Fibroblast of mammary gland (primary cell): Measurements from ENCODE around the gene BNC2.

Experiments used
- DNase-seq: peaks from one replicate; pipeline ENCODE4 v3.0.0-alpha.2; 2010; ENCODE audit warnings: low read depth
- H3K4me3 ChIP-seq: 2 replicates; pipeline ENCODE4 v1.5.1; 2011; ENCODE audit warnings: low read depth, mild to moderate bottlenecking, low read length, moderate library complexity; ENCODE audit not compliant: control insufficient read depth
- TF ChIP-seq, protein P1 (sequence below): conservative IDR thresholded peaks from 2 replicates; pipeline ENCODE4 v1.5.1; 2011; ENCODE audit warnings: low read depth, low read length, inconsistent platforms; ENCODE audit not compliant: control insufficient read depth, insufficient read depth

The BNC2 gene

DNA sequence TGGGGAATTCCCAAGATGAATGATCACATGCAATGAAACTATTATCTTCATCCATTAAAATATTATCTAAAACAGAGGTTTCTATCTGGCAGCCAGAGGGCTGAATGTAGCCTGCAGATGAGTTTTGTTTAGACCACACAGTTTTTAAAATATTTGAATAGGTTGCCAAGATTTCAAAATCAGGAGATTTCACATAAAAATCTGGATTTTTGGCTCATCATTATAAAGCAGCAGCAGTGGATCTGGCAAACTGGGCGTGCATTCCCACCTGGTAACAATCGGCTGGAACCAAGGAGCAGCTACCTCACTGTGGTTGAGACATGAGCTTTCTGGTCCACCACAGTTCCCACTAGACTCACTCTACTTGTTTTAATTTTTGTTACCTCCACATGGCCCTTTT, 155.1 kb downstream of the BNC2 start:
- no peak overlapping the region for H3K4me3 ChIP-seq
- DNase-seq: peak; percentile 76
- TF ChIP-seq, protein P1, sequence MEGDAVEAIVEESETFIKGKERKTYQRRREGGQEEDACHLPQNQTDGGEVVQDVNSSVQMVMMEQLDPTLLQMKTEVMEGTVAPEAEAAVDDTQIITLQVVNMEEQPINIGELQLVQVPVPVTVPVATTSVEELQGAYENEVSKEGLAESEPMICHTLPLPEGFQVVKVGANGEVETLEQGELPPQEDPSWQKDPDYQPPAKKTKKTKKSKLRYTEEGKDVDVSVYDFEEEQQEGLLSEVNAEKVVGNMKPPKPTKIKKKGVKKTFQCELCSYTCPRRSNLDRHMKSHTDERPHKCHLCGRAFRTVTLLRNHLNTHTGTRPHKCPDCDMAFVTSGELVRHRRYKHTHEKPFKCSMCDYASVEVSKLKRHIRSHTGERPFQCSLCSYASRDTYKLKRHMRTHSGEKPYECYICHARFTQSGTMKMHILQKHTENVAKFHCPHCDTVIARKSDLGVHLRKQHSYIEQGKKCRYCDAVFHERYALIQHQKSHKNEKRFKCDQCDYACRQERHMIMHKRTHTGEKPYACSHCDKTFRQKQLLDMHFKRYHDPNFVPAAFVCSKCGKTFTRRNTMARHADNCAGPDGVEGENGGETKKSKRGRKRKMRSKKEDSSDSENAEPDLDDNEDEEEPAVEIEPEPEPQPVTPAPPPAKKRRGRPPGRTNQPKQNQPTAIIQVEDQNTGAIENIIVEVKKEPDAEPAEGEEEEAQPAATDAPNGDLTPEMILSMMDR: no peak

DNA sequence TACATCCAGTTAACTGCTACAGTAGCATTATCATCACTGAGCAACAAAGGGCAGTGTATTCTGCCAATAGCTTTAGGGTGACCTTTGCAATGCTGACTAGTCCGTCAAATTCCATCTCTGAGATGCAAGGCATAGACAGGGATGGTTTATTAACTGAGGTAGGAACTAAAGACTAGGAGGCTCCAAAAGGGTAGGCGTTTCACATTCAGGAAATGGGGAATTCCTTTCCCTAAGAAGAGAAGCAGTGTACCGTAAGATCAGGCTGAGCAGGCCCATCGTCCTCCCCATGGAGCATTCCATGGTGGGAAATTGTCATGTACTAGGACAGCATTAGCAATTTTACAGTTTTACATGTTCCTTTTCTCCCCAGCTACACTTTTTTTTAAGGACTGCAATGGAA, 157.7 kb downstream of the BNC2 start:
- DNase-seq: no peak
- no peak overlapping the region for H3K4me3 ChIP-seq

DNA sequence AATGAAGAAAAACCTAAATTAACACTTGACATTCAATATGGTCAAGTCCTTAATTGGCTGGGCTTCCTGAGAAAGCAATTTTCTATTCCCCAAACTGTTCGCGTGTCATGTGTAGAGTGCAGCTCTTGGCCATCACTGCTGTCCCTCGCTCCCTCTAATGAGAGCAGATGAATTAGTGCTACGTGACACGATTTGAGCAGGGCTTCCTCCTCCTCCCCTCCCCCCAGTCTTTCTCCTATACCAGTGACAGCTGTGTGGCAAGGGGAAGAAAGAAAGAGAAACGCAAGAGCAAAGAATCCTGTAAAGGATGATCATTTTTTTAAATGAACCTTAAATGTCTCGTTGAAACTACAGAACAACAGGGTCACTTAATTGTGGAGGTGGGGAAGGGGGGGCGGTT, 159.6 kb downstream of the BNC2 start:
- TF ChIP-seq, protein P1: no peak
- H3K4me3 ChIP-seq: no peak overlapping the region
- no peak for DNase-seq

More for the DNA sequence above, 157.7 kb downstream of the BNC2 start:
- TF ChIP-seq, protein P1: no peak

DNA sequence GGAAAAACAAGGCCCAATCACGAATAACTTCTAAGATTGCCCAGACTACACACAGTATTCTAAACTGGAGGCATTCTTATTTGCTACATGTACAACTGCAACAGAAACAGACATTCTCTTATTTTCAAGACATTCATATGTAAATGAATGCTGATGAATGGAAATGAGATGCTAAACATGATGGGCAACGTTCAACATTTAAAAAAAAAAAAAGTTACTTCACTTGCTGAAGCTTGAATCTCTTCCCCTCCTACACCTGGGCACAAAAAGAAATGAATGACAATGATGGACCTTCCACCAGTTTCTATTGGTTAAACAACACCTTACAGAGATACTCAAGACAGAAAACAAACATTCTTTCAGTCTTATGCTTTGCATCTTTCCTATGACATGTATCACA, 160.5 kb downstream of the BNC2 start:
- TF ChIP-seq, protein P1: no peak
- DNase-seq: no peak

DNA sequence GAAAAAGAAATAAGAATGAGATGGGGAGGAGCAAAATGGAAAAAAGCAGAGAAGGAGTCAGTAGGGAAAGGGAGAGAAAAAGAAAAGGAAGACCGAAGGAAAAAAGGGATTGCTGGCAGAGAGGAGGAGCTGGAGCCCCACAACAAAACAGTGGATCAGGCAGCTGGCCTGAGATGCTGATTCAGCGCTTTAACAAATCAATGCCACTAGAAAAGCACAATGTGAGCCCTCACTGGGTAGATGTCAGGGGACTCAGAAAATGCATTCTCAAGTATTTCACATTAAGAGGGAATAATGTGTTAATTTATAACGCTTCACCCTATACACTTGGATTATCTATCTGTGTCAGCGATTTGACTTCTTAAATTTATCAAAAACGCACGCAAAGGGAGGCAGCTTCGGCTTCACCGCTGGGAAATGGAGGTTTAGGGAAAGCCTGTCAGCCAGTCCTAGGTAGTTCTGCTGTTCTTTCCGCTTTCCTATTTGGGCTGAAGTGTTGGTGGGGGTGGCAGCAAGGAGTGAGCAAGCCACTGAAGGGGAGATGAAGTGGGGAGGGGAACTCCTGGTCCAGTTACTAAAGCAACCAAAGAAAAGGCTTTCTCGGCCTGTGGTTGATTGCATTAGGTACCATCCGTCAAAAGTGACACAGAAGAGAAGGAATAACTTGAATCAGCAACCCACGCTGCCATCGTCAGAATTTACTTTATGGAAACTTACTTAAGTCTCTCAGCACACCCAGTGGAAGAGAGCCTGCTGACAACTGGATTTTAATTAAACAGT, 161.6 kb downstream of the BNC2 start:
- H3K4me3 ChIP-seq: no peak overlapping the region
- TF ChIP-seq, protein P1: no peak
- peak; percentile 80 for DNase-seq

More for the DNA sequence above, 160.5 kb downstream of the BNC2 start:
- H3K4me3 ChIP-seq: no peak overlapping the region

DNA sequence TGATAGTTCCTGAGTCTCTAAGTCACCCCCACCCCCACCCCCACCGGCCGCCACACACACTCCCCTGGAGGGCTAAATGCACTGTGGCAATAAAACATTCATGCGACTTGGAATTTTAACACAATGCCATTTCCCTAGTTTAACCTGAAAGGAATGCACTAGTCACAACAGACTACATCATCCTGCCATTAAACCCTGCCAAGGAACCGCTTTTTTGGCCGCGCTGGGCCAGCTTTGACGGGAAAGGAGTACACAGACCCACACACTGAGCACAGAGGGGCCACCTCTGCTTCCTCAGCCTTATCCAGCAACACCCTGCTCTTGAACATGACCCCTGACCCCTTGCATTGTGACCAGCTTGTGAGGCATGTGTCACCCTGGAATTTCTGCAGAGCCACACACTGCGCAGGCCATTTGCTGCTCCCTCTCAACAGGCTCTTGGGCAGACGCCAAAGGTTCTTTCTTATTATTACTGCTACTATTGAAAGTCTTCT, 165.3 kb downstream of the BNC2 start:
- TF ChIP-seq, protein P1: no peak
- DNase-seq: peak; percentile 100
- H3K4me3 ChIP-seq: peak overlapping the region; percentile 39
